Esophagus squamous epithelium (tissue), 4 donors: ENCODE results near the gene ERCC2.

Experiments
- POLR2A ChIP-seq, 4 donors: fragments of 450-650 bp; IDR thresholded peaks; one replicate each; pipeline ENCODE4 v1.6.1; 2017; ENCODE audit warnings: antibody characterized with exemption in 4 of 4, mild to moderate bottlenecking in 4 of 4, moderate library complexity in 3 of 4
- TF ChIP-seq, protein P1 (sequence below), 6 experiments: fragments of 450-650 bp in 4 of 6; fragments of 200-600 bp in 2 of 6; sonication (generic) in 2 of 6; IDR thresholded peaks; one replicate each; pipeline ENCODE4 v1.5.1; 2016 to 2019; ENCODE audit warnings: antibody characterized with exemption in 6 of 6, mild to moderate bottlenecking in 4 of 6, moderate library complexity in 4 of 6

DNA sequence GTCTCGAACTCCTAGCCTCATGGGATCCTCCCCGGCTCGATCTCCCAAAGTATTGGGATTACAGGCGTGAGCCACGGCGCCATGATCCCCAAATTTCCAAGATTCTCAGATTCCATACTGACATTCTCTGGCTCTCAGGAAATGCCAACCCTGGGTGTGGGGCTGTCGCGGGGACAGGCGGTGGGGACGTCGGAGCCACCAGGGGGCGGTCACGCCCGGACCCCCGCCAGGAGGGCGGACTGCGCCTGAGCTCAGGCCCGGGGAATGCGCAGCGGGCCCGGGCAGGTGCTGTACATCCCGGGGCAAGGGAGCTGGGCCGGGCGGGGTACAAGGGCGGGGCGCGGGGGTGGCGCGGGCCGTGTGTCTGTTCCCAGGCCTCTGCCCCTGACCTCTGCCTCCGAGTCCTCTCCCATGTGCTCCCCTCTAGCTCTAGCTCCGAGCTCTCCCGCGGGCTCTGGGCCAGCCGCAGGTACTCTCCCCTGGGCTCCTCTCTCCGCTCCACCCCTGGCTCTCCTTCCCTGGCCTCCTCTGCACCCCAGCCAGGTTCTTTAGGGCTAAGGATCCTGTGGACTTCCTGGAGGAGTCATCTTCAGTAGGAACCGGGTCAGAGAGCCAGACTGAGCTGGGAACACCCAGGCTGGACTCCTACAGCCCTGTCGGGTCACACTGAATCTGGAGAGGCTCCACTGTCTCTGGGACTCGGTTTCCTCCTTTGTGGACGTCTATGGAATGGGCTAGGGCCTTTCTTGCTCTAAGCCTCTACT lies 32.1 kb upstream of the ERCC2 start:
- TF ChIP-seq, protein P1, sequence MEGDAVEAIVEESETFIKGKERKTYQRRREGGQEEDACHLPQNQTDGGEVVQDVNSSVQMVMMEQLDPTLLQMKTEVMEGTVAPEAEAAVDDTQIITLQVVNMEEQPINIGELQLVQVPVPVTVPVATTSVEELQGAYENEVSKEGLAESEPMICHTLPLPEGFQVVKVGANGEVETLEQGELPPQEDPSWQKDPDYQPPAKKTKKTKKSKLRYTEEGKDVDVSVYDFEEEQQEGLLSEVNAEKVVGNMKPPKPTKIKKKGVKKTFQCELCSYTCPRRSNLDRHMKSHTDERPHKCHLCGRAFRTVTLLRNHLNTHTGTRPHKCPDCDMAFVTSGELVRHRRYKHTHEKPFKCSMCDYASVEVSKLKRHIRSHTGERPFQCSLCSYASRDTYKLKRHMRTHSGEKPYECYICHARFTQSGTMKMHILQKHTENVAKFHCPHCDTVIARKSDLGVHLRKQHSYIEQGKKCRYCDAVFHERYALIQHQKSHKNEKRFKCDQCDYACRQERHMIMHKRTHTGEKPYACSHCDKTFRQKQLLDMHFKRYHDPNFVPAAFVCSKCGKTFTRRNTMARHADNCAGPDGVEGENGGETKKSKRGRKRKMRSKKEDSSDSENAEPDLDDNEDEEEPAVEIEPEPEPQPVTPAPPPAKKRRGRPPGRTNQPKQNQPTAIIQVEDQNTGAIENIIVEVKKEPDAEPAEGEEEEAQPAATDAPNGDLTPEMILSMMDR (IDR thresholded peaks at IDR 0.05): peak; percentile 39 to 77 (median 46)
- no peak for TF ChIP-seq POLR2A (IDR thresholded peaks at IDR 0.05)
